ENCODE measurements around the gene ZNRF3. TPM values are rescaled to one million over a fixed set of nuclear protein-coding genes. Genes with fewer than 3 reads are reported as not detected.
"Not testable (repeated sequence)": the region's sequence is repeated elsewhere in the genome, so short reads cannot be mapped to it uniquely, and the experiment has no call there.

ZNRF3 gene
- total RNA-seq, 1 donor from 2014 or later, result 6.7 TPM

DNA sequence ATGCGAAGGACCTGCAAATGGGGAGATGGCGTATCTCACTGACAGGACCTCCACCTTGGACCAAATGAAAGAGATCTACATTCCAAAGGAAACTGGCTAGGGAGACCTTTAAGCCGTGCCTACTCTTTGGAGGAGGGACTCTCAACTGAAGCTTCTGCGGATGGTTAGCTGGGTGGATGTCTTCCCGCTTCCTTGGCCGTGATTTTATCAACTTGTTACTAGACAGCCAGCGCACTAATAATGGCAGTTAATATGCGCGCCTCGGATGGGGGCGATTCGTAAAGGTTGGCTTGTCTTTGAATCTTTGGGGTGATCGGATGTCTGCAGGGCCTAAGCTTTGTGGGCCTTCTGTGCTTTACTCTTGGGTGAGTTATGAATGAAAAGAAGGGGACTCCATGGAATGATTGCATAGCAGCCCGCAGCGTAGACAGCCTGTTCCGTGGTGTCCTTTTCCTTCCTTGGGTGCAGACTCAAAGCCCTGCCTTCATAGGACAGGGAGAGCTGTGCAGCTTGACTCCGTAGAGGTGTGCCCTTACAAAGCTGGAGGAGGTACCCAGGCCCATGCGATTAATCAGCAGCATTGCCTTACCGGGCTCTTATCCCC is 1.5 kb downstream of the ZNRF3 start:
- peaks cover 18% of the 10 kb centered on the region for H3K4me1 Mint-ChIP-seq (ENCODE audit: low read depth)
- H3K4me3 Mint-ChIP-seq (ENCODE audit: unreplicated experiment), result peak overlapping the region; percentile 73
- TF ChIP-seq, protein P1, sequence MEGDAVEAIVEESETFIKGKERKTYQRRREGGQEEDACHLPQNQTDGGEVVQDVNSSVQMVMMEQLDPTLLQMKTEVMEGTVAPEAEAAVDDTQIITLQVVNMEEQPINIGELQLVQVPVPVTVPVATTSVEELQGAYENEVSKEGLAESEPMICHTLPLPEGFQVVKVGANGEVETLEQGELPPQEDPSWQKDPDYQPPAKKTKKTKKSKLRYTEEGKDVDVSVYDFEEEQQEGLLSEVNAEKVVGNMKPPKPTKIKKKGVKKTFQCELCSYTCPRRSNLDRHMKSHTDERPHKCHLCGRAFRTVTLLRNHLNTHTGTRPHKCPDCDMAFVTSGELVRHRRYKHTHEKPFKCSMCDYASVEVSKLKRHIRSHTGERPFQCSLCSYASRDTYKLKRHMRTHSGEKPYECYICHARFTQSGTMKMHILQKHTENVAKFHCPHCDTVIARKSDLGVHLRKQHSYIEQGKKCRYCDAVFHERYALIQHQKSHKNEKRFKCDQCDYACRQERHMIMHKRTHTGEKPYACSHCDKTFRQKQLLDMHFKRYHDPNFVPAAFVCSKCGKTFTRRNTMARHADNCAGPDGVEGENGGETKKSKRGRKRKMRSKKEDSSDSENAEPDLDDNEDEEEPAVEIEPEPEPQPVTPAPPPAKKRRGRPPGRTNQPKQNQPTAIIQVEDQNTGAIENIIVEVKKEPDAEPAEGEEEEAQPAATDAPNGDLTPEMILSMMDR (IDR thresholded peaks at IDR 0.05), result no peak
- no peaks in the 10 kb centered on the region for H3K27me3 Mint-ChIP-seq (ENCODE audit: low read depth)
- no peaks in the 10 kb centered on the region for H3K36me3 Mint-ChIP-seq (ENCODE audit: low read depth)
- no peak for DNase-seq (ENCODE audit: low spot score)
- H3K27ac Mint-ChIP-seq (ENCODE audit: unreplicated experiment), result no peak overlapping the region
- no peaks in the 10 kb centered on the region for H3K9me3 Mint-ChIP-seq (ENCODE audit: low read depth)

DNA sequence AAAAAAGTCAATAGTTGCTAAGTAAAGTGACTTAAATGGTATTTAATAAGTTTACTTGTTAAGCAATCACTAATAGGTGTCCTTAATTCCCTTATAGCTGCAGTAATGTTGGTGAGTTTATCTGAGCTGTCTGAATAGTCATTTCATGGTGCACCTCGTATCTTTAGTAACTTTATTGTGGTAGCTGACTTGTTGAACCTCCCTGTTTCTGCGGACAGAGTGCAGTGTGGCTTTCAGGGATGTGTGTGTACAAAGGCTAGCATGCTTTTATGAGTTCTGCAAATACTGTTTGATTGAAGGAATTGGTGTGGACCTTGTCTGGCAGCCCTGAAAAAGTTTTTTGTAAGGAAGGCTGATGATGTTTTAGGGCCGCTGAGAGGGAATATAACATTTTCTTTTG is 2.6 kb downstream of the ZNRF3 start:
- TF ChIP-seq, protein P1 (IDR thresholded peaks at IDR 0.05), result no peak
- Mint-ChIP-seq H3K36me3 (ENCODE audit: low read depth) (no peaks in the 10 kb centered on the region), H3K27me3 (ENCODE audit: low read depth) (no peaks in the 10 kb centered on the region), H3K9me3 (ENCODE audit: low read depth) (no peaks in the 10 kb centered on the region), H3K4me1 (ENCODE audit: low read depth) (peaks cover 18% of the 10 kb centered on the region), H3K27ac (ENCODE audit: unreplicated experiment) (no peak overlapping the region), H3K4me3 (ENCODE audit: unreplicated experiment) (no peak overlapping the region)
- no peak for DNase-seq (ENCODE audit: low spot score)

DNA sequence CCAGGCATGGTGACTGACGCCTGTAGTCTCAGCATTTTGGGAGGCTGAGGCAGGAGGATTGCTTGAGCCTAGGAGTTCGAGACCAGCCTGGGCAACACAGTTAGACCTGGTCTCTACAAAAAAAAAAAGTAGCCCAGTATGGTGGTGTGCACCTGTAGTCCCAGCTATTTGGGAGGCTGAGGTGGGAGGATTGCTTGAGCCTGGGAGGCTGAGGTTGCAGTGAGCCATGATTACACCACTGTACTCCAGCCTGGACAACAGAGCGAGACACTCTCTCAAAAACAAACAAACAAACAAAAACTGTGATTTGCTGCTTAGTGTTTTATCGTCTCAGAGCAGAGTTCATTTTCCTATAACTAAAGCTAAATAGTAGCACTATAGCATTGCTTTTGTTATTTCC is 3.3 kb downstream of the ZNRF3 start:
- not testable (repeated sequence) for H3K36me3 Mint-ChIP-seq (ENCODE audit: low read depth); H3K27me3 Mint-ChIP-seq (ENCODE audit: low read depth); H3K27ac Mint-ChIP-seq (ENCODE audit: unreplicated experiment); H3K4me3 Mint-ChIP-seq (ENCODE audit: unreplicated experiment); DNase-seq (ENCODE audit: low spot score); H3K9me3 Mint-ChIP-seq (ENCODE audit: low read depth)
- H3K4me1 Mint-ChIP-seq (ENCODE audit: low read depth), result peaks cover 18% of the 10 kb centered on the region

DNA sequence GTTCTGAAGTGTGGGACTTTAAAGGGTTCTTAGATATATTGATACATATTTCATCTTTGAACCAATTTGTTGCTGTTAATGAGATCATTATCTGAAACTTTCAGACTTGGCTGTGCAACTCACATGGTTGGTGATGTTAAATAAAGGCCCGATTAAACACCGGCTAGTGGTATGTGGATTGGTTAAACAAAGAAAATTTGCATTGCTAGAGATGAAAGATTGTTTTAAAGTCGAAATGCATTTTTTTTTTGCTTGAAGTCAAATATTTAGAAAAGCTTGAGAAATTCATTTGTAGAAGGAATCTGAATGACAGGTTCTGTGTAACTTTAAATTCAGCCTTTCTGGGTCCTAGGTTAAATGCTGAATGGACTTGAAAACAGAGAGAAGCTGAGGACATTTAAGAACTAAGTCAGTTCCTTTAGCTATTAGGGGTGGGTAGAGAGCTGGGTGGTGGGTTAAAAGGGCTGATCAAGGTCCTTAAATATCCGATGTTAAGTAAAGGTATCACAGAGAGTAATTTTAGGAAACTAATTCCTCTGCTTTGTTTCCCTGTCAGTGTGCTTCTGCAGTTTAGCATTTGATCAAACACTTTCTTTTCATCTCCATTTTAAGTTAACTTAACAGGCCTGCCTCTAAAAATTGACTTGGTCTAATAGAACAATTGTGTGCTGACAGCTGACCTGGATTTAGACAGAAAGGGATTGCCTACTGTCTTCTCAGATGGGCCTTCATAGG is 4.5 kb downstream of the ZNRF3 start:
- H3K9me3 Mint-ChIP-seq (ENCODE audit: low read depth), result no peaks in the 10 kb centered on the region
- no peaks in the 10 kb centered on the region for H3K27me3 Mint-ChIP-seq (ENCODE audit: low read depth)
- H3K27ac Mint-ChIP-seq (ENCODE audit: unreplicated experiment), result no peak overlapping the region
- TF ChIP-seq, protein P1 (IDR thresholded peaks at IDR 0.05), result no peak
- H3K36me3 Mint-ChIP-seq (ENCODE audit: low read depth), result no peaks in the 10 kb centered on the region
- peaks cover 12% of the 10 kb centered on the region for H3K4me1 Mint-ChIP-seq (ENCODE audit: low read depth)
- no peak for DNase-seq (ENCODE audit: low spot score)
- H3K4me3 Mint-ChIP-seq (ENCODE audit: unreplicated experiment), result no peak overlapping the region

DNA sequence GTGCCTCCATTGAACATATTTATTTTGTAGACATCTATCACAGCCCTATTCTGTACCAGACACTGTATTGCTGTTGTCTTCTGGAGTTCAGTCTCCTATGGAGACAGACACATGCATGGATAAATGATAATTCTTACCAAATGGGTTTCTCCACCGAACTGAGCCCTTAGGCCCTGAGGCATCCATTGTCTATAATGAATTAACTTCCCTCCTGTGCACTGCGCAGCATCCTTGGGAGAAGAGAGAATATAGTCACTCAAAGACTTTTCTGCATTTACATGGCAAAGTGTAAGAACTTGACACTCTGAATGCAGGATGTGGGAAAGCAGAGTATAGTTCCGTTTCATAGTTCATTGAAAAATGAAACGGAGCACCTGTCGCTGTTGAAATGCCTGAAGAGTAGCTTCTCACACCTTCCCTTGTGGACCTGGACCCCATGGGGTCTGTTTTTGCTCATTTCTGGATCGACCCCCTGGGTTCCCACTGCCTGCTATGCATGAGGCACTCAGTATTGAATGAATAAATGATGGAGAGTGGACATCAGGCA is 6.2 kb downstream of the ZNRF3 start:
- no peaks in the 10 kb centered on the region for H3K36me3 Mint-ChIP-seq (ENCODE audit: low read depth)
- peaks cover 9% of the 10 kb centered on the region for H3K4me1 Mint-ChIP-seq (ENCODE audit: low read depth)
- no peaks in the 10 kb centered on the region for H3K9me3 Mint-ChIP-seq (ENCODE audit: low read depth)
- DNase-seq (ENCODE audit: low spot score), result no peak
- H3K4me3 Mint-ChIP-seq (ENCODE audit: unreplicated experiment), result no peak overlapping the region
- H3K27me3 Mint-ChIP-seq (ENCODE audit: low read depth), result no peaks in the 10 kb centered on the region
- TF ChIP-seq, protein P1 (IDR thresholded peaks at IDR 0.05), result no peak
- no peak overlapping the region for H3K27ac Mint-ChIP-seq (ENCODE audit: unreplicated experiment)

Data from chondrocyte (in vitro differentiated cells).